Measurements from ENCODE around the gene FZD4.

Gene FZD4

GRCh38 chr11:86901599-86901998, 53.6 kb downstream of the FZD4 start:
- CTCF ChIA-PET, result interaction anchor here (1.3 kb wide), 1 partner anchor 31 kb away, joined by 3 read pairs; no protein-coding TSS in a partner anchor
- DNase-seq (ENCODE audit: extremely low spot score), result no peak
- no peak for TF ChIP-seq CTCF (IDR thresholded peaks at IDR 0.05; ENCODE audit: control extremely low read depth, extremely low read depth, low read depth, missing control alignments)
- POLR2A ChIA-PET, result no interaction called here

GRCh38 chr11:86900162-86900561, 55.0 kb downstream of the FZD4 start:
- CTCF ChIA-PET, result no interaction called here
- no peak for TF ChIP-seq CTCF (IDR thresholded peaks at IDR 0.05; ENCODE audit: control extremely low read depth, extremely low read depth, low read depth, missing control alignments)
- DNase-seq (ENCODE audit: extremely low spot score), result no peak
- POLR2A ChIA-PET, result no interaction called here

- DNase-seq (ENCODE audit: extremely low spot score), result no peak
- ChIA-PET POLR2A (no interaction called here), CTCF (no interaction called here)
- no peak for TF ChIP-seq CTCF (IDR thresholded peaks at IDR 0.05; ENCODE audit: control extremely low read depth, extremely low read depth, low read depth, missing control alignments)
Observed at GRCh38 chr11:86898689-86899088, 56.5 kb downstream of the FZD4 start.

GRCh38 chr11:86896441-86896841, 58.8 kb downstream of the FZD4 start:
- POLR2A ChIA-PET, result no interaction called here
- TF ChIP-seq CTCF (IDR thresholded peaks at IDR 0.05; ENCODE audit: control extremely low read depth, extremely low read depth, low read depth, missing control alignments), result no peak
- DNase-seq (ENCODE audit: extremely low spot score), result no peak

More at GRCh38 chr11:86896441-86896841, 58.8 kb downstream of the FZD4 start:
- CTCF ChIA-PET, result interaction anchor here (1.5 kb wide), 1 partner anchor 27 kb away, joined by 4 read pairs; no protein-coding TSS in a partner anchor

Measured in GM10248 (cell line).